Amniotic epithelial cell (primary cell): Measurements from ENCODE around the gene APELA.
A peak's percentile ranks its signal among the peaks of the same experiment; 100 is the strongest.
"Not testable (repeated sequence)": the region's sequence is repeated elsewhere in the genome, so short reads cannot be mapped to it uniquely, and the experiment has no call there.

Experiments
- DNase-seq: peaks from one replicate; pipeline ENCODE4 v3.0.0-alpha.2; 2010; ENCODE audit warnings: low read depth

APELA gene, protein sequence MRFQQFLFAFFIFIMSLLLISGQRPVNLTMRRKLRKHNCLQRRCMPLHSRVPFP

GRCh38 chr4:164876700-164877324 lies at the start of gene APELA:
APELA (plus strand) TSS chr4:164877178; CDS start chr4:164877332, 154 bp downstream.
- no peak for DNase-seq

GRCh38 chr4:164828955-164829354 lies 48.0 kb upstream of the APELA start:
- no peak for DNase-seq

DNA sequence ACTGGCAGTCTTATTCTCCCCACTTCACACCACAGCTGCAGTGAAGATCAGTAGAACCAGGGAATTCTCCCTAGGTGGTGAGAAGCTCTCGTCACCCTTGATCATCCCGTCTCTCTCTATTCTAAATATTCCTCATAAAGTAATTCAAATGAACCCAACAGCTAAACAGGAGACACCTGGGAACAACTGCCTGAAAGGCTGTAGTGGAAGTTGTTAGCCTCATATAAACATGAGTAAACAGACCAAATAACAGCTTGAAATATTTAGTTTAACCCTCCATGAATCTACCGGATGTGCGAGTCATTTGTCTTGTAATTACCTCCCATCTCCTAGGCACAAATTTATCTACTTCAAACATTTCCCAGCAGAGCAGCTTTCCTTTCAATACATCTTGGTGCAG lies 30.4 kb upstream of the APELA start:
- no peak for DNase-seq

GRCh38 chr4:164847016-164847415 lies 30.0 kb upstream of the APELA start:
- DNase-seq, result no peak

- DNase-seq, result no peak
These were observed 28.9 kb upstream of the APELA start for GRCh38 chr4:164847967-164848649.

- DNase-seq, result no peak
These were observed 20.6 kb upstream of the APELA start for GRCh38 chr4:164856396-164856795.

DNA sequence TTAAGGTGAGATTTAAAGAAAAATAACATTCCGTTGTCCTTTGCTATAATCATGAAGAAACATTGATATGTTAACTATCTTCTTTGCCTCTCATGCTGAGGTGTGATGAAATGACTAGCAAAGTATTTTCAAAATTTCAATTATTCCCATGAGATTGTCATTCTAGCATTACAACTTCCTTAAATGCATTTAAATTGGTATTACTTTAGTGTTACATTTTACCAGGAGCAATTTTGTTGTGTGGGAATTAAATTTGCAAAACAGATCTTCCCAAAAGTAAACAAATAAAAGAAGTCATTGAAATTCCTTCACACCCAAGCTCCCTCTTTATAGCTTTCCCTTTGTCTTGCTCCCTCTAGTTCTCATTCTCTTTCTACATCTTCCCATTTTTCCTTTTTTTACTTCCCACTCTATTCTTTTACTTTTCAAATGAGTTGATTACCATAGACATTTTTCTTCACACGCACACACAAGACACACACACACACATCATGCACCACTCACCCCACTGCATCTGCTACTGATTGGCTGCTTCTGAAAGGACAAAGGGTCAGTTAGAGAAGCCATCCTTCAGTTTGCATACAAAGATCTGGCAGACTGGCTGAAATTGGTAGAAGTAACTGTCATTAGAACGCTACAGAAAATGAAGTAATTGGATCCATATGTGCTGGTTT lies 10.0 kb upstream of the APELA start:
- no peak for DNase-seq

DNA sequence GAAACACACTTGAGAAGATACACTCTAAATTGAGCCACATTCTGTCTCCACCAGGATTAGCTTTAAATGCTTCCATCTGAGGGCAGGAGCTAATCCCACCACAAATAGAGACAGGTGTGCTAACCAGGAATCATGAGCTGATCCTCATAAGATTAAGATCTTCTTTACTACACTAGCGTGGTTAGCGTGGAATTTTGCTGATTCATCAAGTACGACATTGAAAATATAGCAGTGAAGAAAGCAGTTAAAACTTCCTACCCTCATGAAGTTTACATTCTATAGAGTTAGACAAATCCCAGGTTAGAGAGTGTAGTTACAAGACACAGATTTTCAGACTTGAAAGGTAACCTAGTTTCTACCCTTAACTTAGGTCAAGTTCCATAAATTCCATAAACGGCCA lies 5.3 kb upstream of the APELA start:
- DNase-seq, result no peak

DNA sequence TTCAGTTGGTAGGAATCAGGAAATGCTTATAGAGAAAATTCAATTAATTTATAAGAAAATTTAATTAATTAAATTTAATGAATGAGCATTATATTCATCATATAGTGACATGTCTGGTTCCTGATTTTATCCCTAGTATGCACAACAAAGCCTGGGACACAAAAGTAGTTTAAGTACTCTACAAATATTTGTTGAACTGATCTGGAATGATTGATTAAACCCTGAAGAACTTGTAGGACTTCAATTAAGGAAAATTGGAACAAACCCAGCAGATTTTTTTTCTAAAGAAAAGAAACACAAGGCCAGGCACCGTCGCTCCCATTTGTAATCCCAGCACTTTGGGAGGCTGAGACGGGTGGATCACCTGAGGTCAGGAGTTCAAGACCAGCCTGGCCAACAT lies 4.5 kb upstream of the APELA start:
- DNase-seq, result no peak

GRCh38 chr4:164874789-164875188 lies 2.2 kb upstream of the APELA start:
- DNase-seq, result no peak

DNA sequence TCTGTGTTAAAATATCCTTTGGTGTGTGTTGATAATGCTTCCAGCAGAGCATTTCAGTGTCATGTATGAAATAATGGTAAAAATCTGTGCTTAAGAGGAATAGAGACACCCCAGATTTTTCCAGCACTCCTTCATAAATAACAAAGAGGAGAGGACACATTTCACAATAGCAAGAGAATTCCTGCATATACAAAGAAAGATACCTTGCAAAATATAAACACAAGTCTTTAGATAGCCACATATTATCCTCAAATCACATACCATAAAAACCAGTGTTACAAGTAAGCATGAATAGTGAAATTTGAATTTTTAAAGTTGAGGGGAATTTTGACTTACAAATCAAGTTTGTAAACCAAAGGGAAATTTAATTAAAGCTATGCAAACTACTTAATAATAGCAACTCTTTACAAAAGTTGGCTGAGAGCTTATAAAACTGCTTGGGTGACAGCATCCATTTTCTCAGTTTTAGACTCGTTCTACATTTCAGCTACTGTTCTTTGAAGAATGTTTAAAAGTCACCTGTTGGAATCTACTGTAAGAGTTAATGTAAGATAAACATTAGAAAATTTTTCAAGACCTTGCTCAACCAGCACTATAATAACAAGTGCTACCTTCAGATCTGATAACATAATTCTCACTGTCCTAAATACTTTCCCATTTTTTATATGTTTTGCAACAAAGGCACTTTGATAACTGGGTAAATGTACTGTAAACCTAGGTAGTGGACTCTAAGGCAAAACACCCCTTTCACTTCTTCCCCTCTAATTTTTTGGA lies 3.7 kb downstream of the APELA start:
- DNase-seq, result peak; percentile 6

- DNase-seq, result peak; percentile 19
These were observed 11.2 kb downstream of the APELA start for GRCh38 chr4:164888096-164888715.

- DNase-seq, result no peak
These were observed 13.7 kb downstream of the APELA start for GRCh38 chr4:164890691-164891090.

DNA sequence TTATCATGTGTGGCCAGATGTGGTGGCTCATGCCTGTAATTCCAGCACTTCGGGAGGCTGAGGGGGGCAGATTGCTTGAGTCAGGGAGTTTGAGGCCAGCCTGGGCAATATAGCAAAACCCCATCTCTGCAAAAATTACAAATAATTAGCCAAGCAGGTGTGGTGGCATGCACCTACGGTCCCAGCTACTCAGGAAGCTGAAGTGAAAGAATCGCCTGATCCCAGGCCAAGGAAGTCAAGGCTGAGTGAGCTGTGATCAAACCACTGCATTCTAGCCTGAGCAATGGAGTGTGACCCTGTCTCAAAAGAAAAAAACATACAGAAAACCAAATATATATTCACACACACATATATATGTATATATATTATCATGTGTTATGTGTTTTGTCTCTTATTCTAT lies 15.0 kb downstream of the APELA start:
- DNase-seq, result no peak

DNA sequence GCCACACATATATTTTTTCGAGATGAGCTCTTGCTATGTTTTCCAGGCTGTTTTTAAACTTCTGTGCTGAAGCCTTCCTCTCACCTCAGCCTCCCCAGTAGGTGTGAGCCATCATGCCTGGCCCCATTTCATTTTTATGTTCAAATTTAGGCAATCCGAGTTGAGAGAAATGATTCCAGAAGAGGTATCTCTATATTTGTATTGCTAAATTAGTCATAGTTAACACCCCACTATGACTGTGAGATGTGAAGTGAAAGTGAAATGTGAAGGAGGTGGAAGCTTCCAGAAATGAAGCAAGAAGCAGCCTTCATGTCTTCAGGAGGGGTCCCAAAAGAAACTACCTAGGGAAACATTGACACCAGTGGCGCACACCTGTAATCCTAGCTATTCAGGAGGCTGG lies 17.7 kb downstream of the APELA start:
- no peak for DNase-seq

GRCh38 chr4:164902608-164903007 lies 25.6 kb downstream of the APELA start:
- no peak for DNase-seq

DNA sequence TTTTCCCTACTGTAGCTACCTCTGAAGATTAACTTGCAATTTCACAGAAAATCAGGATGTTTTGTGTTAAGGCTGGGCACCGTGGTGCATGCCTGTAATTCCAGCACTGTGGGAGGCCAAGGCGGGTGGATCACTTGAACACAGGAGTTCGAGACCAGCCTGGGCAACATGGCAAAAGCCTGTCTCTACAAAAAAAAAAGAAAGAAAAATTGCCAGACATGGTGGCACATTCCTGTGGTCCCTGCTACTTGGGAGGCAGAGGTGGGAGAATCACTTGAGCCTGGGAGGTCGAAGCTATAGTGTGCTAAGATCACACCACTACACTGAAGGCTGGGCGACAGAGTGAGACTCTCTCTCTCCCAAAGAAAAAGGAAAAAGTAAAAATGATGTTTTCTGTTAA lies 27.4 kb downstream of the APELA start:
- no peak for DNase-seq

- DNase-seq, result no peak
These were observed 28.0 kb downstream of the APELA start for GRCh38 chr4:164904941-164905340.

- DNase-seq, result no peak
These were observed 29.4 kb downstream of the APELA start for GRCh38 chr4:164906368-164906767.

- DNase-seq, result not testable (repeated sequence)
These were observed 36.5 kb downstream of the APELA start for GRCh38 chr4:164913506-164913905.

DNA sequence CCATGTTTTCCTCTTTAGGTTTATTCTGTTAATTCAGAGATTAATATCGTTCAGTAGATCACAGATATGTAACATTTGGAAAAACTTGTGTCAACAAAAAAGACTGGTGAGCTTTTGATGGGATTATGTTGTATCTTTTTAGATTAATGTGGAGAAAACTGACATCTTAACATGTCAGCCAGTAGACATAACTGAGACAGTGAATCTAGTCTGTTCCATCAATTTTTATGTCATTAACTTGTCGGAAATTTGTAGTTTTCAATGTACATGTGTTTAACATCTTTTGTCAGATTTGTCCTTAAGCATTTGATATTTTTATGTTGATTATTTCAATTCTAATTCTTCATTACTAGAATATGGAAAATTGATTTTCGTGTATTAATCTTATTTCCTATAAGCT lies 42.0 kb downstream of the APELA start:
- DNase-seq, result no peak

DNA sequence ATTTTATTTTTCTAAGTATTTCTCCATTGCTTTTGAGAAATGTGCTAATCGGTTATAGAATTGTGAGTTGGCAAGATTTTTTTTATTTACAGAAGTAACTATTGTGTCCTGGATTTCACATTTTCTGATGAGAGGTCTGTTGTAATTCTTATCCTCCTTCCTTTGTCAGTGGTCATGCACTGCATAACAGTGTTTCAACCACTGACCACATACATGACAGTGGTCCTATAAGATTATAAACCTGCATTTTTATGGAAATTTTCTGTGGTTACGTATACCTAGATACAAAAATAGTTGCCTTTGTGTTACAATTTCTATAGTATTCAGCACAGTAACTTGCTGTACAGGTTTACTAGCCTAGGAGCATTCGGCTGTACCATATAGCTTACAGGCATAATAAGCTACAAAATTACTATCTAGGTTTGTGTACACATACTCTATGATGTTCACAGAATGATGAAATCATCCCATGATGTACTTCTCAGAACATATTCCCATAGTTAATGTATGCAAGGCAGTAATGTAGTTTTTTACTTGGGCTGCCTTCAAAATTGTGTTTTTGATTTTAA lies 47.8 kb downstream of the APELA start:
- no peak for DNase-seq
